OCI-LY7 (cell line): ENCODE data around the gene MEOX2. TPM values are rescaled to one million over a fixed set of nuclear protein-coding genes. Genes with fewer than 3 reads are reported as not detected.

Experiments
- BruUV-seq: library from RNA; stranded (reverse); fragments of 400-500 nt; replicated peaks from 2 replicates; lab custom pipeline; 2021; lab: Mats Ljungman, UMichigan
- CTCF ChIA-PET: fragments of 300-600 bp; sonication (Branson Sonifier 250); formaldehyde crosslinking; loops from one replicate; lab custom pipeline; 2022; ENCODE audit warnings: antibody characterized with exemption; ENCODE audit not compliant: unreplicated experiment; lab: Charles Lee
- POLR2A ChIA-PET: fragments of 300-600 bp; sonication (Branson Sonifier 250); formaldehyde crosslinking; loops from one replicate; lab custom pipeline; 2022; ENCODE audit warnings: antibody characterized with exemption; lab: Charles Lee
- DNase-seq: peaks from one replicate; pipeline ENCODE4 v3.0.0-alpha.2; 2015; ENCODE audit warnings: low spot score
- H2AFZ ChIP-seq: fragments of 200-600 bp; sonication (generic), shearing (Covaris generic); 2 replicates; pipeline ENCODE4 v1.6.1; 2014; ENCODE audit warnings: mild to moderate bottlenecking, antibody characterized with exemption, low read length, moderate library complexity
- H3K27ac ChIP-seq: fragments of 200-600 bp; sonication (generic); 2 replicates; pipeline ENCODE4 v1.5.1; 2014; ENCODE audit warnings: mixed run types, low read depth, mild to moderate bottlenecking, moderate library complexity, low read length, inconsistent platforms; ENCODE audit not compliant: poor library complexity, severe bottlenecking
- H3K36me3 ChIP-seq: fragments of 200-600 bp; sonication (generic); 2 replicates; pipeline ENCODE4 v1.6.1; 2014; ENCODE audit warnings: mild to moderate bottlenecking, antibody characterized with exemption, low read length, moderate library complexity, mixed read lengths; ENCODE audit not compliant: insufficient read depth
- H3K4me1 ChIP-seq: fragments of 200-600 bp; sonication (generic); 2 replicates; pipeline ENCODE4 v1.5.1; 2014; ENCODE audit warnings: mild to moderate bottlenecking, low read length; ENCODE audit not compliant: insufficient read depth, poor library complexity, severe bottlenecking
- H3K4me2 ChIP-seq: fragments of 200-600 bp; sonication (generic); 2 replicates; pipeline ENCODE4 v1.6.1; 2014; ENCODE audit warnings: mild to moderate bottlenecking, low read length
- H3K4me3 ChIP-seq: fragments of 200-600 bp; sonication (generic); 2 replicates; pipeline ENCODE4 v1.5.1; 2014; ENCODE audit warnings: mild to moderate bottlenecking, low read depth, low read length; ENCODE audit not compliant: poor library complexity, severe bottlenecking
- H3K79me2 ChIP-seq: fragments of 200-600 bp; sonication (generic); 2 replicates; pipeline ENCODE4 v1.6.1; 2016; ENCODE audit warnings: low read depth, mild to moderate bottlenecking, low read length, moderate library complexity, mixed read lengths; ENCODE audit not compliant: insufficient read depth
- H3K9me2 ChIP-seq: fragments of 200-600 bp; sonication (generic); 2 replicates; pipeline ENCODE4 v1.6.1; 2016; ENCODE audit warnings: mild to moderate bottlenecking, low read length, mixed read lengths; ENCODE audit not compliant: insufficient read depth
- H3K9me3 ChIP-seq: fragments of 200-600 bp; sonication (generic); 2 replicates; pipeline ENCODE4 v1.6.1; 2014; ENCODE audit warnings: mild to moderate bottlenecking, mixed run types, low read length, mixed read lengths
- H4K20me1 ChIP-seq: fragments of 200-600 bp; sonication (generic); 2 replicates; pipeline ENCODE4 v1.6.1; 2014; ENCODE audit warnings: mild to moderate bottlenecking, antibody characterized with exemption, low read length, moderate library complexity, mixed read lengths; ENCODE audit not compliant: insufficient read depth
- EZH2phosphoT487 ChIP-seq: fragments of 200-600 bp; sonication (generic); IDR thresholded peaks from 2 replicates; pipeline ENCODE4 v1.6.1; 2018; ENCODE audit warnings: low read depth, borderline replicate concordance, mild to moderate bottlenecking, mixed run types, antibody characterized with exemption, low read length, moderate library complexity, mixed read lengths
- intact Hi-C: fragments of 100-400 bp; cut with micrococcal nuclease; formaldehyde crosslinking; loops from one replicate; pipeline ENCODE4 v1.10.0; 2022; ENCODE audit not compliant: unreplicated experiment
- total RNA-seq, 2 experiments: library from RNA; depleted of rRNA in 1 of 2; stranded (reverse); fragments of >200 nt in 1 of 2; shearing (Covaris generic) in 1 of 2; gene quantifications; 2 replicates each; pipeline ENCODE4 v1.2.3, GENCODE V29; 2014 to 2022
- TF ChIP-seq, protein P1 (sequence below): fragments of 200-600 bp; sonication (generic); conservative IDR thresholded peaks from 2 replicates; pipeline ENCODE4 v1.5.1; 2014; ENCODE audit warnings: mild to moderate bottlenecking, antibody characterized with exemption, low read length, moderate library complexity, mixed read lengths

Gene MEOX2
- total RNA-seq, 2 experiments from 2014 or later: not detected

DNA sequence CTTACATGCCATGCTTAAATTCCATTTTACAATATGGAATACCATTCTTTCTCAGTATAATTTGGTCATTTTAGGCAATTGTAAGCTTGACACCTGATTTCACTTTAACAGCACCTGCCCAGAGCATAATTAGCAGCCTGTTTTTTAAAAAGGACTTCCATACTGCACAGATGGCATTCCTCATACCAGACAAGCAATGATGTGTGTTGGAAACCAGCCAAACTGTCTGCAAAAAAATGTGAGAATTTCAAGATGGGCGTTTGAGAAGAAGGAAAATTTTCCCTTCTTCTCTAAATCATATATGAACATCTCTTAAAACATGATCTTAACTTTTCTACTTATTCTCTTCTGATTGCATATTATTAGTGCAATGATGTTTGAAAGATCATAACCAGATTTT, 84.2 kb downstream of the MEOX2 start:
- Histone ChIP-seq H3K9me2 (peaks cover 6% of the 10 kb centered on the region; the same call in 1 of the 2 replicates), H4K20me1 (no peaks in the 10 kb centered on the region), H3K27ac (no peak overlapping the region), H3K36me3 (no peaks in the 10 kb centered on the region), H3K79me2 (no peaks in the 10 kb centered on the region), H3K9me3 (no peaks in the 10 kb centered on the region), H3K4me3 (no peak overlapping the region), H3K4me2 (no peak overlapping the region), H2AFZ (no peak overlapping the region), H3K4me1 (no peaks in the 10 kb centered on the region)
- POLR2A ChIA-PET: no interaction called here
- BruUV-seq: no TSS peak
- no peak for TF ChIP-seq EZH2phosphoT487
- TF ChIP-seq, protein P1, sequence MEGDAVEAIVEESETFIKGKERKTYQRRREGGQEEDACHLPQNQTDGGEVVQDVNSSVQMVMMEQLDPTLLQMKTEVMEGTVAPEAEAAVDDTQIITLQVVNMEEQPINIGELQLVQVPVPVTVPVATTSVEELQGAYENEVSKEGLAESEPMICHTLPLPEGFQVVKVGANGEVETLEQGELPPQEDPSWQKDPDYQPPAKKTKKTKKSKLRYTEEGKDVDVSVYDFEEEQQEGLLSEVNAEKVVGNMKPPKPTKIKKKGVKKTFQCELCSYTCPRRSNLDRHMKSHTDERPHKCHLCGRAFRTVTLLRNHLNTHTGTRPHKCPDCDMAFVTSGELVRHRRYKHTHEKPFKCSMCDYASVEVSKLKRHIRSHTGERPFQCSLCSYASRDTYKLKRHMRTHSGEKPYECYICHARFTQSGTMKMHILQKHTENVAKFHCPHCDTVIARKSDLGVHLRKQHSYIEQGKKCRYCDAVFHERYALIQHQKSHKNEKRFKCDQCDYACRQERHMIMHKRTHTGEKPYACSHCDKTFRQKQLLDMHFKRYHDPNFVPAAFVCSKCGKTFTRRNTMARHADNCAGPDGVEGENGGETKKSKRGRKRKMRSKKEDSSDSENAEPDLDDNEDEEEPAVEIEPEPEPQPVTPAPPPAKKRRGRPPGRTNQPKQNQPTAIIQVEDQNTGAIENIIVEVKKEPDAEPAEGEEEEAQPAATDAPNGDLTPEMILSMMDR: no peak
- CTCF ChIA-PET: no interaction called here
- intact Hi-C loops: no loop called here
- DNase-seq: no peak

DNA sequence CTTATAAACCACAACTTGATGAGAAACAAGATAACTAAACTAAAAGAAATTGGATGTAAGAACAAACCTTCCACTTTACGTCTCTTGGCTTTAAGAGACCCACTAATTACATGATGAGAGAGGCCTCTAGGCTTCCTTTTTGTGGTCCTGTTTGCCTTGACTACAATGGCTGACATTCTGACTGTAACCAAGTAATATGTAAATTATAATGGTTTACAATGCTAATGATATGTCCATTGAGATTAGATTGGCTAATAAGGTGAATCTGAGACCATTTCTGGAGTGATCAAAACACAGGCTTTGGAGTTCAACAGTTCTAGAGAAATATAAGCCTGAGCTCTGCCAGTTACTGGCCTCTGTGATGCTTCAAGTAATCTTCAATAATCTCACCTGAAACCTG, 85.3 kb downstream of the MEOX2 start:
- Histone ChIP-seq H3K9me3 (no peaks in the 10 kb centered on the region), H3K4me3 (no peak overlapping the region), H3K4me2 (no peak overlapping the region), H2AFZ (no peak overlapping the region), H3K4me1 (no peaks in the 10 kb centered on the region), H3K79me2 (no peaks in the 10 kb centered on the region), H3K36me3 (no peaks in the 10 kb centered on the region), H4K20me1 (no peaks in the 10 kb centered on the region), H3K27ac (no peak overlapping the region), H3K9me2 (no peaks in the 10 kb centered on the region)
- ChIA-PET CTCF (no interaction called here), POLR2A (no interaction called here)
- no TSS peak for BruUV-seq
- no peak for TF ChIP-seq EZH2phosphoT487
- TF ChIP-seq, protein P1: no peak
- no peak for DNase-seq
- intact Hi-C loops: no loop called here

DNA sequence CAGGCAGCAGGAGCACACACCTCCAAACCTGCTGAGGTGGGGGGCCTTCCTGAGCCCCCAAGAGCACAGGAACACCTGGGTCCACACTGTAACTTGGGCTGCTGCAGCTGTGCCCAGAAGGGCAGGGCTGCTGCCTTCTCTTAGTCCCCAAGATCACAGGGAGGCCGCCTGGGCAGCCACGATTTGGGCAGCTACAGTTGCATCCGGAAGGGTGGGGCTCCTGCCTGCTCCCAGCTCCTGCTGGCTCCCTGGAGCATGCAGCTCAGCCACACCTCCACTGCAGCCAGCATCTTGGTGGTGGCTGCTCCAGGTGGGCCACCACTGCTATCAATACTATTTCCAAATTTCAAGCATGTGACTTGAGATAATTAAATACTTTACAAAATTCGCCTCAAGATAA, 86.2 kb downstream of the MEOX2 start:
- DNase-seq: no peak
- no peak overlapping the region for H3K4me3 ChIP-seq
- ChIA-PET POLR2A (no interaction called here), CTCF (no interaction called here)
- H3K36me3 ChIP-seq: no peaks in the 10 kb centered on the region
- BruUV-seq: no TSS peak
- no peaks in the 10 kb centered on the region for H3K79me2 ChIP-seq
- no peaks in the 10 kb centered on the region for H3K4me1 ChIP-seq
- intact Hi-C loops: no loop called here
- no peak overlapping the region for H3K4me2 ChIP-seq
- no peaks in the 10 kb centered on the region for H4K20me1 ChIP-seq
- H3K9me3 ChIP-seq: no peaks in the 10 kb centered on the region
- no peaks in the 10 kb centered on the region for H3K9me2 ChIP-seq
- TF ChIP-seq EZH2phosphoT487: no peak
- TF ChIP-seq, protein P1: no peak
- no peak overlapping the region for H2AFZ ChIP-seq
- no peak overlapping the region for H3K27ac ChIP-seq
